Adrenal gland (tissue), 5 donors: Measurements from ENCODE around the gene MYO1E.

Source experiments
- POLR2A ChIP-seq, 2 donors: fragments of 450-650 bp; IDR thresholded peaks; one replicate each; pipeline ENCODE4 v1.6.1; 2017; ENCODE audit warnings: antibody characterized with exemption in 2 of 2, mild to moderate bottlenecking in 2 of 2, moderate library complexity in 1 of 2
- TF ChIP-seq, protein P1 (sequence below), 6 experiments: fragments of 450-650 bp in 4 of 6; fragments of 200-600 bp in 2 of 6; sonication (generic) in 1 of 6; IDR thresholded peaks; 1 replicate in 5 of 6; 2 replicates in 1 of 6; pipeline versions ENCODE4 v1.5.1 to v1.8.0; 2016 to 2021; ENCODE audit warnings: antibody characterized with exemption in 6 of 6, mild to moderate bottlenecking in 2 of 6, moderate library complexity in 1 of 6
- donor health status: DM: no; HTN: no; CAD: no.

DNA sequence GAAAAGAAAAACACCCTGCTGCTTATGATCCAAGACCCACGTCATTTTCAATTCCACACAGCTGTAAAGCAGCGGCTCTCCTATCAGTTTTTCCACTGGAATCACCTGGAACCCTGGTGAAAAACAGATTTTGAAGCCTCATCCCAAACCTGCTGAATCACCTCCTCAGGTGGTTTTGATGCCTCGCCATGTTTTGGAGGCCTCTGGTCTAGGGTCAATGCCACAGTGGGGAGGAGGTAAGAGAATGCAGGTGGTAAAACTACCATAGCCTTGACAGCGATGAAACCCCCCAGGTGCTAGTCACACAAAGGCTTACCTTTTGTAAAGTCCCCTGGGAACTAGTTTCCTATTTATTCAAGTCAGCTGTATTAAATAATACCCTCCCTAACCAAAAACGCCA is 24.8 kb downstream of the MYO1E start:
- TF ChIP-seq, protein P1, sequence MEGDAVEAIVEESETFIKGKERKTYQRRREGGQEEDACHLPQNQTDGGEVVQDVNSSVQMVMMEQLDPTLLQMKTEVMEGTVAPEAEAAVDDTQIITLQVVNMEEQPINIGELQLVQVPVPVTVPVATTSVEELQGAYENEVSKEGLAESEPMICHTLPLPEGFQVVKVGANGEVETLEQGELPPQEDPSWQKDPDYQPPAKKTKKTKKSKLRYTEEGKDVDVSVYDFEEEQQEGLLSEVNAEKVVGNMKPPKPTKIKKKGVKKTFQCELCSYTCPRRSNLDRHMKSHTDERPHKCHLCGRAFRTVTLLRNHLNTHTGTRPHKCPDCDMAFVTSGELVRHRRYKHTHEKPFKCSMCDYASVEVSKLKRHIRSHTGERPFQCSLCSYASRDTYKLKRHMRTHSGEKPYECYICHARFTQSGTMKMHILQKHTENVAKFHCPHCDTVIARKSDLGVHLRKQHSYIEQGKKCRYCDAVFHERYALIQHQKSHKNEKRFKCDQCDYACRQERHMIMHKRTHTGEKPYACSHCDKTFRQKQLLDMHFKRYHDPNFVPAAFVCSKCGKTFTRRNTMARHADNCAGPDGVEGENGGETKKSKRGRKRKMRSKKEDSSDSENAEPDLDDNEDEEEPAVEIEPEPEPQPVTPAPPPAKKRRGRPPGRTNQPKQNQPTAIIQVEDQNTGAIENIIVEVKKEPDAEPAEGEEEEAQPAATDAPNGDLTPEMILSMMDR (IDR thresholded peaks at IDR 0.05), result no peak
- no peak for TF ChIP-seq POLR2A (IDR thresholded peaks at IDR 0.05)
